ENCODE measurements around the gene GPN2.

DNA sequence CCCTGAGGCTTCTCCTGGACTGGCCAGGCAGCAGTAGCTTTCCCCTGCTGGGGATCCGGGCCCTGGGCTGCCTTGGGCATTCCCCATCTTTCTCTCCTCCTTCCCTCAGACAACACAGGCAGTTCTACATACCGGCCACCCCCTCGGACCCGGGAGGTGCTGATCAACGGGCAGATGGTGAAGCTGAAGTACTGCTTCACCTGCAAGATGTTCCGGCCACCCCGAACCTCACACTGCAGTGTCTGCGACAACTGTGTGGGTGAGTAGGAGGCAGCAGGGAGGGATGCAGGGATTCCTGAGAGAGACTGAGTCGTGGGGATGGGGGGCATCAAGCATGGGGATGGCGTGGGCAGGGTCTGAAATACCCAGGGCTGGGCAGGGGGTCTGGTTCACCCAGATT is 41.6 kb downstream of the GPN2 start:
- TF ChIP-seq, protein P1, sequence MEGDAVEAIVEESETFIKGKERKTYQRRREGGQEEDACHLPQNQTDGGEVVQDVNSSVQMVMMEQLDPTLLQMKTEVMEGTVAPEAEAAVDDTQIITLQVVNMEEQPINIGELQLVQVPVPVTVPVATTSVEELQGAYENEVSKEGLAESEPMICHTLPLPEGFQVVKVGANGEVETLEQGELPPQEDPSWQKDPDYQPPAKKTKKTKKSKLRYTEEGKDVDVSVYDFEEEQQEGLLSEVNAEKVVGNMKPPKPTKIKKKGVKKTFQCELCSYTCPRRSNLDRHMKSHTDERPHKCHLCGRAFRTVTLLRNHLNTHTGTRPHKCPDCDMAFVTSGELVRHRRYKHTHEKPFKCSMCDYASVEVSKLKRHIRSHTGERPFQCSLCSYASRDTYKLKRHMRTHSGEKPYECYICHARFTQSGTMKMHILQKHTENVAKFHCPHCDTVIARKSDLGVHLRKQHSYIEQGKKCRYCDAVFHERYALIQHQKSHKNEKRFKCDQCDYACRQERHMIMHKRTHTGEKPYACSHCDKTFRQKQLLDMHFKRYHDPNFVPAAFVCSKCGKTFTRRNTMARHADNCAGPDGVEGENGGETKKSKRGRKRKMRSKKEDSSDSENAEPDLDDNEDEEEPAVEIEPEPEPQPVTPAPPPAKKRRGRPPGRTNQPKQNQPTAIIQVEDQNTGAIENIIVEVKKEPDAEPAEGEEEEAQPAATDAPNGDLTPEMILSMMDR (conservative IDR thresholded peaks at IDR 0.05; ENCODE audit: low read length) = no peak
- TF ChIP-seq EZH2phosphoT487 (IDR thresholded peaks at IDR 0.05; ENCODE audit: borderline replicate concordance, low read depth, low read length) = no peak
